Inflammatory macrophage treated with lipopolysaccharide for 4 hours (primary cell): ENCODE results near the gene GAK.
A peak's percentile ranks its signal among the peaks of the same experiment; 100 is the strongest.
"Not testable (repeated sequence)": the region's sequence is repeated elsewhere in the genome, so short reads cannot be mapped to it uniquely, and the experiment has no call there.

ENCODE experiments used
- DNase-seq: peaks from one replicate; pipeline ENCODE4 v3.0.0-alpha.2; 2020

GAK gene

GRCh38 chr4:931960-932712 is at the start of gene GAK, which contains the start of gene TMEM175:
Gene GAK, minus strand, starts transcription at chr4:932316. Its CDS starts 129 bp downstream, at chr4:932187.
Gene TMEM175, plus strand, starts transcription at chr4:932460. Its CDS starts 15,280 bp downstream, at chr4:947740.
- peak; percentile 98 for DNase-seq

GRCh38 chr4:978957-979701 is 47.0 kb upstream of the GAK start:
- DNase-seq, result peak; percentile 82

- not testable (repeated sequence) for DNase-seq
Measured at GRCh38 chr4:976016-976415, 43.9 kb upstream of the GAK start.

GRCh38 chr4:974668-975067 is 42.6 kb upstream of the GAK start:
- DNase-seq, result no peak

GRCh38 chr4:973431-974397 is 41.6 kb upstream of the GAK start, which contains the start of gene DGKQ:
Gene DGKQ, minus strand, starts transcription at chr4:973569. Its CDS starts 87 bp downstream, at chr4:973482.
- DNase-seq, result peak; percentile 91

GRCh38 chr4:972651-973424 is 40.7 kb upstream of the GAK start:
- peak; percentile 5 for DNase-seq

- no peak for DNase-seq
Measured at GRCh38 chr4:971666-972500, 39.8 kb upstream of the GAK start.

GRCh38 chr4:970854-971520 is 38.9 kb upstream of the GAK start:
- DNase-seq, result no peak

GRCh38 chr4:970046-970745 is 38.1 kb upstream of the GAK start:
- DNase-seq, result peak; percentile 15

GRCh38 chr4:968621-969394 is 36.7 kb upstream of the GAK start:
- no peak for DNase-seq

- no peak for DNase-seq
Measured at GRCh38 chr4:968221-968620, 36.1 kb upstream of the GAK start.

GRCh38 chr4:967113-968104 is 35.3 kb upstream of the GAK start:
- no peak for DNase-seq

- no peak for DNase-seq
Measured at GRCh38 chr4:966266-967112, 34.4 kb upstream of the GAK start.

GRCh38 chr4:965766-966134 is 33.6 kb upstream of the GAK start:
- DNase-seq, result no peak

- no peak for DNase-seq
Measured at GRCh38 chr4:965048-965765, 33.1 kb upstream of the GAK start.
